GM23338 (cell line): ENCODE data around the gene GALK1.

Experiments used
- CREB1 ChIP-seq: fragments of 250-450 bp; sonication (Bioruptor Pico); IDR thresholded peaks from 2 replicates; pipeline ENCODE4 v1.5.0; 2020; ENCODE audit warnings: low read depth, mild to moderate bottlenecking, moderate library complexity
- EZH2 ChIP-seq: fragments of 200-600 bp; sonication (generic); IDR thresholded peaks from one replicate; pipeline ENCODE4 v1.8.0; 2017; ENCODE audit warnings: antibody characterized with exemption, mild to moderate bottlenecking, low read depth; ENCODE audit not compliant: unreplicated experiment
- EZH2phosphoT487 ChIP-seq: fragments of 200-600 bp; sonication (generic); IDR thresholded peaks from one replicate; pipeline ENCODE4 v1.8.1; 2018; ENCODE audit warnings: antibody characterized with exemption; ENCODE audit not compliant: unreplicated experiment
- JUNB ChIP-seq: IDR thresholded peaks from one replicate; pipeline ENCODE4 v1.6.1; 2016; ENCODE audit warnings: antibody characterized with exemption; ENCODE audit not compliant: unreplicated experiment
- NANOG ChIP-seq: IDR thresholded peaks from 2 replicates; pipeline ENCODE4 v1.6.1; 2016; ENCODE audit warnings: antibody characterized with exemption, borderline replicate concordance
- POLR2AphosphoS5 ChIP-seq: IDR thresholded peaks from 2 replicates; pipeline ENCODE4 v1.6.1; 2016; ENCODE audit warnings: antibody characterized with exemption, low read depth
- REST ChIP-seq: IDR thresholded peaks from one replicate; pipeline ENCODE4 v1.6.1; 2018; ENCODE audit warnings: antibody characterized with exemption; ENCODE audit not compliant: unreplicated experiment
- ZNF114 ChIP-seq: fragments of 250-450 bp; sonication (Bioruptor Pico); IDR thresholded peaks from 2 replicates; pipeline ENCODE4 v1.5.0; 2020; ENCODE audit warnings: mild to moderate bottlenecking, moderate library complexity
- ZNF462 ChIP-seq: fragments of 250-450 bp; sonication (Bioruptor Pico); IDR thresholded peaks from 2 replicates; pipeline ENCODE4 v1.5.0; 2020; ENCODE audit warnings: mild to moderate bottlenecking, moderate library complexity
- TF ChIP-seq, protein P1 (sequence below), 2 experiments: fragments of 200-600 bp in 1 of 2; sonication (generic) in 1 of 2; conservative IDR thresholded peaks; 2 replicates each; pipeline versions ENCODE4 v1.5.1 to v1.6.1; 2016 to 2017; ENCODE audit warnings: antibody characterized with exemption in 2 of 2, low read depth in 2 of 2, mild to moderate bottlenecking in 2 of 2, moderate library complexity in 1 of 2

DNA sequence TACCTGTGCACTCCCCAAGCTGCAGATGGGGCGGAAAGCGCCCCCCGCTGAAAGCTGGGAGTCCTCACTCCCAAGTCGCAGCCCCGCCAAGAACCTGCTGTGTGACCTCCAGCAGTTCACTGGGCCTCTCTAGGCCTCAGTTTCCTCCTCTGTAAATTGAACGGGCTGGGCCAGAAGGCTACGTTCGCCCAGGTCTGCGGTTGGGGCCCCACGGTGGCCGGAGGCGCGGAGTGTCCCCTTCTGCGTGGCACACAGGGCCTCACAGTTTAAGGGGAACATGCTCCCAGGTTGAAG, 628 bp downstream of the GALK1 start:
- TF ChIP-seq, protein P1, sequence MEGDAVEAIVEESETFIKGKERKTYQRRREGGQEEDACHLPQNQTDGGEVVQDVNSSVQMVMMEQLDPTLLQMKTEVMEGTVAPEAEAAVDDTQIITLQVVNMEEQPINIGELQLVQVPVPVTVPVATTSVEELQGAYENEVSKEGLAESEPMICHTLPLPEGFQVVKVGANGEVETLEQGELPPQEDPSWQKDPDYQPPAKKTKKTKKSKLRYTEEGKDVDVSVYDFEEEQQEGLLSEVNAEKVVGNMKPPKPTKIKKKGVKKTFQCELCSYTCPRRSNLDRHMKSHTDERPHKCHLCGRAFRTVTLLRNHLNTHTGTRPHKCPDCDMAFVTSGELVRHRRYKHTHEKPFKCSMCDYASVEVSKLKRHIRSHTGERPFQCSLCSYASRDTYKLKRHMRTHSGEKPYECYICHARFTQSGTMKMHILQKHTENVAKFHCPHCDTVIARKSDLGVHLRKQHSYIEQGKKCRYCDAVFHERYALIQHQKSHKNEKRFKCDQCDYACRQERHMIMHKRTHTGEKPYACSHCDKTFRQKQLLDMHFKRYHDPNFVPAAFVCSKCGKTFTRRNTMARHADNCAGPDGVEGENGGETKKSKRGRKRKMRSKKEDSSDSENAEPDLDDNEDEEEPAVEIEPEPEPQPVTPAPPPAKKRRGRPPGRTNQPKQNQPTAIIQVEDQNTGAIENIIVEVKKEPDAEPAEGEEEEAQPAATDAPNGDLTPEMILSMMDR (conservative IDR thresholded peaks at IDR 0.05; ENCODE audit: low read depth in 2 of 2) = no peak
- TF ChIP-seq EZH2 (no peak), ZNF114 (CRISPR knock-in tag) (no peak), POLR2AphosphoS5 (no peak), EZH2phosphoT487 (no peak), ZNF462 (no peak), JUNB (no peak), REST (no peak), CREB1 (CRISPR knock-in tag) (no peak), NANOG (no peak)
